B cell (primary cell): ENCODE data around the gene TMEM44. TPM values are rescaled to one million over a fixed set of nuclear protein-coding genes. Genes with fewer than 3 reads are reported as not detected.

Source experiments
- ATAC-seq: fragments of 200-7000 bp; cut with Tn5 transposase; one replicate; pipeline ENCODE4 v1.10.0; 2021; ENCODE audit warnings: low read depth, mild to moderate bottlenecking, moderate number of reproducible peaks, moderate library complexity
- CTCF ChIA-PET: fragments of 350-600 bp; sonication (Branson Sonifier 250); formaldehyde crosslinking; loops from one replicate; lab custom pipeline; 2021; ENCODE audit warnings: antibody characterized with exemption, inconsistent platforms; lab: Charles Lee
- POLR2A ChIA-PET: fragments of 350-600 bp; sonication (Branson Sonifier 250); formaldehyde crosslinking; loops from one replicate; lab custom pipeline; 2021; ENCODE audit warnings: antibody characterized with exemption; lab: Charles Lee
- DNase-seq: peaks from one replicate; pipeline ENCODE4 v3.0.0; 2013
- H2AFZ ChIP-seq: 2 replicates; pipeline ENCODE4 v1.6.1; 2012; ENCODE audit warnings: mild to moderate bottlenecking, low read depth, low read length; ENCODE audit not compliant: insufficient read depth, poor library complexity, severe bottlenecking
- H3K27ac ChIP-seq, 2 donors: 1 replicate in 1 of 2; 2 replicates in 1 of 2; pipeline ENCODE4 v1.5.1; 2012 to 2013; ENCODE audit warnings: low read length in 2 of 2, mild to moderate bottlenecking in 2 of 2, moderate library complexity in 1 of 2
- H3K27me3 ChIP-seq, 4 experiments: fragments of 200-600 bp in 1 of 4; sonication (generic) in 1 of 4; replicated peaks in 1 of 4; 1 replicate in 2 of 4; 2 replicates in 2 of 4; pipeline versions ENCODE4 v1.6.1 to v1.7.0; 2013 to 2016; ENCODE audit warnings: low read length in 3 of 4, mild to moderate bottlenecking in 2 of 4, mixed read lengths in 1 of 4, moderate library complexity in 1 of 4; ENCODE audit not compliant: insufficient read depth in 4 of 4, control insufficient read depth in 3 of 4; ENCODE audit errors: control extremely low read depth in 1 of 4
- H3K36me3 ChIP-seq, 2 experiments: replicated peaks in 1 of 2; 1 replicate in 1 of 2; 2 replicates in 1 of 2; pipeline versions ENCODE4 v1.6.1 to v1.7.1; 2013; ENCODE audit warnings: low read length in 1 of 2; ENCODE audit not compliant: insufficient read depth in 2 of 2, control insufficient read depth in 1 of 2; ENCODE audit errors: control extremely low read depth in 1 of 2, extremely low read depth in 1 of 2
- H3K4me1 ChIP-seq, 2 donors: fragments of 200-600 bp in 1 of 2; sonication (generic) in 1 of 2; 1 replicate in 1 of 2; 2 replicates in 1 of 2; pipeline versions ENCODE4 v1.5.1 to v1.6.1; 2013 to 2017; ENCODE audit warnings: low read length in 2 of 2; ENCODE audit not compliant: control insufficient read depth in 2 of 2, insufficient read depth in 2 of 2
- H3K4me2 ChIP-seq: replicated peaks from 2 replicates; pipeline ENCODE3; 2012; ENCODE audit warnings: mild to moderate bottlenecking, low read depth, low read length; ENCODE audit not compliant: poor library complexity, severe bottlenecking
- H3K4me3 ChIP-seq, 5 experiments: fragments of 200-600 bp in 1 of 5; sonication (generic) in 1 of 5; 1 replicate in 3 of 5; 2 replicates in 2 of 5; pipeline versions ENCODE4 v1.5.1 to v1.7.0; 2011 to 2016; ENCODE audit warnings: low read length in 4 of 5, mild to moderate bottlenecking in 4 of 5, low read depth in 2 of 5, control low read depth in 1 of 5, moderate library complexity in 1 of 5; ENCODE audit not compliant: insufficient read depth in 1 of 5; ENCODE audit errors: control extremely low read depth in 1 of 5, extremely low read depth in 1 of 5
- H3K79me2 ChIP-seq: fragments of 200-600 bp; sonication (generic); one replicate; pipeline ENCODE4 v1.6.0; 2016; ENCODE audit warnings: low read length; ENCODE audit not compliant: control insufficient read depth, insufficient read depth
- H3K9ac ChIP-seq: fragments of 200-600 bp; sonication (generic); 2 replicates; pipeline ENCODE4 v1.6.1; 2017; ENCODE audit warnings: mild to moderate bottlenecking, low read length, moderate library complexity
- H3K9me3 ChIP-seq, 3 donors: one replicate each; pipeline versions ENCODE4 v1.6.1 to v1.7.1; 2013; ENCODE audit warnings: low read length in 2 of 3; ENCODE audit not compliant: control insufficient read depth in 2 of 3, insufficient read depth in 1 of 3; ENCODE audit errors: control extremely low read depth in 1 of 3
- H4K20me1 ChIP-seq: 2 replicates; pipeline ENCODE4 v1.6.0; 2012; ENCODE audit warnings: mild to moderate bottlenecking, low read length; ENCODE audit not compliant: insufficient read depth, control insufficient read depth, poor library complexity, severe bottlenecking
- H3K27ac Mint-ChIP-seq: one replicate; pipeline ENCODE4 v1.8.0; 2021; ENCODE audit warnings: mixed read lengths
- H3K27me3 Mint-ChIP-seq: one replicate; pipeline ENCODE4 v1.8.0; 2021; ENCODE audit warnings: mixed read lengths
- H3K4me1 Mint-ChIP-seq: one replicate; pipeline ENCODE4 v1.8.0; 2021; ENCODE audit warnings: mixed read lengths
- H3K4me3 Mint-ChIP-seq: one replicate; pipeline ENCODE4 v1.8.0; 2021; ENCODE audit warnings: mixed read lengths
- H3K9me3 Mint-ChIP-seq: one replicate; pipeline ENCODE4 v1.8.0; 2022; ENCODE audit warnings: mixed read lengths; ENCODE audit not compliant: insufficient read depth
- EZH2 ChIP-seq: IDR thresholded peaks from 2 replicates; pipeline ENCODE4 v1.6.1; 2012; ENCODE audit warnings: borderline replicate concordance, low read depth, mild to moderate bottlenecking, moderate library complexity, low read length; ENCODE audit not compliant: insufficient read depth, poor library complexity, severe bottlenecking
- WGBS: methylation state at CpG from one replicate; pipeline ENCODE4 v1.1.5; 2013; ENCODE audit warnings: missing lambda C conversion rate; ENCODE audit not compliant: insufficient coverage; 5-methylcytosine and 5-hydroxymethylcytosine counted together
- intact Hi-C: fragments of 100-400 bp; cut with micrococcal nuclease; formaldehyde crosslinking; loops from one replicate; pipeline ENCODE4 v1.10.0; 2022
- polyA plus RNA-seq: library from polyadenylated mRNA; depleted of rRNA; stranded (reverse); fragments of >200 nt; gene quantifications from 2 replicates; pipeline ENCODE4 v1.2.3, GENCODE V29; 2012
- total RNA-seq, 2 donors: library from RNA; stranded (reverse); fragments of 120-200 nt in 1 of 2; gene quantifications; 1 replicate in 1 of 2; 2 replicates in 1 of 2; pipeline versions ENCODE4 v1.2.3 to v1.2.4, GENCODE V29; 2013 to 2022
- TF ChIP-seq, protein P1 (sequence below): fragments of 200-600 bp; IDR thresholded peaks from one replicate; pipeline ENCODE4 v1.8.0; 2022; ENCODE audit warnings: antibody characterized with exemption, mild to moderate bottlenecking

The TMEM44 gene
- total and polyA plus RNA-seq, 2 donors (not counting 1 experiment from before 2014, with no cell fraction given), result 4.1 to 7.5 TPM

GRCh38 chr3:194640829-194641228, 7.6 kb upstream of the TMEM44 start:
- no peak for TF ChIP-seq EZH2
- TF ChIP-seq, protein P1, sequence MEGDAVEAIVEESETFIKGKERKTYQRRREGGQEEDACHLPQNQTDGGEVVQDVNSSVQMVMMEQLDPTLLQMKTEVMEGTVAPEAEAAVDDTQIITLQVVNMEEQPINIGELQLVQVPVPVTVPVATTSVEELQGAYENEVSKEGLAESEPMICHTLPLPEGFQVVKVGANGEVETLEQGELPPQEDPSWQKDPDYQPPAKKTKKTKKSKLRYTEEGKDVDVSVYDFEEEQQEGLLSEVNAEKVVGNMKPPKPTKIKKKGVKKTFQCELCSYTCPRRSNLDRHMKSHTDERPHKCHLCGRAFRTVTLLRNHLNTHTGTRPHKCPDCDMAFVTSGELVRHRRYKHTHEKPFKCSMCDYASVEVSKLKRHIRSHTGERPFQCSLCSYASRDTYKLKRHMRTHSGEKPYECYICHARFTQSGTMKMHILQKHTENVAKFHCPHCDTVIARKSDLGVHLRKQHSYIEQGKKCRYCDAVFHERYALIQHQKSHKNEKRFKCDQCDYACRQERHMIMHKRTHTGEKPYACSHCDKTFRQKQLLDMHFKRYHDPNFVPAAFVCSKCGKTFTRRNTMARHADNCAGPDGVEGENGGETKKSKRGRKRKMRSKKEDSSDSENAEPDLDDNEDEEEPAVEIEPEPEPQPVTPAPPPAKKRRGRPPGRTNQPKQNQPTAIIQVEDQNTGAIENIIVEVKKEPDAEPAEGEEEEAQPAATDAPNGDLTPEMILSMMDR, result peak; percentile 37
- H3K27me3 ChIP-seq, result no peaks in the 10 kb centered on the region
- no peaks in the 10 kb centered on the region for H3K79me2 ChIP-seq
- no peak overlapping the region for H3K9ac ChIP-seq
- H4K20me1 ChIP-seq, result no peaks in the 10 kb centered on the region
- peaks cover 7 to 49% of the 10 kb centered on the region in 2 experiments for H3K36me3 ChIP-seq
- Mint-ChIP-seq H3K27me3 (no peaks in the 10 kb centered on the region), H3K9me3 (no peaks in the 10 kb centered on the region), H3K27ac (no peak overlapping the region), H3K4me3 (no peak overlapping the region), H3K4me1 (peaks cover 14% of the 10 kb centered on the region)
- ChIA-PET POLR2A (no interaction called here), CTCF (no interaction called here)
- peaks cover 0 to 10% of the 10 kb centered on the region in 2 donors for H3K4me1 ChIP-seq
- DNase-seq, result peak; percentile 35
- no peak overlapping the region for H3K4me3 ChIP-seq
- no peak overlapping the region for H3K4me2 ChIP-seq
- ATAC-seq, result no peak
- H3K27ac ChIP-seq, result no peak overlapping the region
- intact Hi-C loops, result no loop called here
- no peaks in the 10 kb centered on the region for H3K9me3 ChIP-seq
- H2AFZ ChIP-seq, result no peak overlapping the region
- WGBS, result 100% methylated on average over 1 of the region's 7 CpGs

DNA sequence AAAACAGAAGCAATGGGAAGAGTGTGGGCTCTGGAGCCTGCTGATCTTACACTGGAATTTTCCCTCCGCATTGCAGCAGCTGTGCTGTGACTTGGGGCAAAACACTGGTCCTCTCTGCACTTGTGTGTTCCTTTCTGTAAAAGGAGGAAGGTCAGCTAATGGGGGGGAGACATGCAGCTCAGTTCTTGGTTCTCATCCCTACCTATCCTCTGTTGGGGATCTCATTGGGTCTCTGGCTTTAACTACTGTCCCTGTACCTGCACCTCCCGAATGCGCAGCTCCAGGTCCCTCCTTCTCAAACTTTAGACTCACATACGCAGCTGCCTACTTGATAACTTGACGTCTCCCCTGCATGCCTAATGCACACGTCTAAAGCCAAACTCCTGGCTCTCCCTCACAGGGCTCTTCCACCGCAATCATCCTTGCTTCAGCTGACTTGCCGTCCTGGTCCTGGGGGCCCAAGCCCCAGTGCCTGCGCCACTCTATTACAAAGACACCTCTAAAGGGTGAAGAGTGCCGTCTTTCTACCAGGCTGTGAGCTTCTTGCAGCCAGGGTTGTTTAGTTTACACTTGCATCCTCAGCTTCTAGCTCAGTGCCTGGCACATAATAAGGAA, 5.9 kb upstream of the TMEM44 start:
- H4K20me1 ChIP-seq, result no peaks in the 10 kb centered on the region
- ChIA-PET CTCF (interaction anchor here (0.7 to 1.2 kb wide), 2 partner anchors 43 to 1183 kb away, joined by 3 read pairs; no protein-coding TSS in a partner anchor), POLR2A (no interaction called here)
- 95% methylated on average over 10 of the region's 10 CpGs for WGBS
- no peak overlapping the region for H3K9ac ChIP-seq
- no peak overlapping the region for H3K4me3 Mint-ChIP-seq
- H3K4me2 ChIP-seq, result no peak overlapping the region
- H3K36me3 ChIP-seq, result peaks cover 7 to 34% of the 10 kb centered on the region in 2 experiments
- no peaks in the 10 kb centered on the region for H3K27me3 ChIP-seq
- intact Hi-C loops, result no loop called here
- no peaks in the 10 kb centered on the region for H3K9me3 Mint-ChIP-seq
- no peak for DNase-seq
- peak overlapping the region; percentile 15 for H3K27ac Mint-ChIP-seq
- H3K9me3 ChIP-seq, result no peaks in the 10 kb centered on the region
- ATAC-seq, result no peak
- no peaks in the 10 kb centered on the region for H3K79me2 ChIP-seq
- no peak overlapping the region for H3K27ac ChIP-seq
- H3K4me1 Mint-ChIP-seq, result peaks cover 2% of the 10 kb centered on the region
- H3K27me3 Mint-ChIP-seq, result no peaks in the 10 kb centered on the region
- no peak overlapping the region for H2AFZ ChIP-seq
- TF ChIP-seq EZH2, result no peak
- TF ChIP-seq, protein P1, result no peak
- H3K4me3 ChIP-seq, result no peak overlapping the region
- H3K4me1 ChIP-seq, result no peaks in the 10 kb centered on the region
